Right lobe of liver (tissue), 6 donors: Measurements from ENCODE around the gene TMEM202. TPM values are rescaled to one million over a fixed set of nuclear protein-coding genes. Genes with fewer than 3 reads are reported as not detected.
"Not testable (repeated sequence)": the region's sequence is repeated elsewhere in the genome, so short reads cannot be mapped to it uniquely, and the experiment has no call there.

Experiments used
- ATAC-seq, 4 donors: fragments of 200-7000 bp; cut with Tn5 transposase; one replicate each; pipeline ENCODE4 v1.9.1; 2020; ENCODE audit warnings: mild to moderate bottlenecking in 4 of 4, moderate library complexity in 4 of 4
- DNase-seq, 3 donors: peaks; one replicate each; pipeline ENCODE4 v3.0.0-alpha.2; 2020
- H3K27ac ChIP-seq, 3 donors: fragments of 200-600 bp; one replicate each; pipeline ENCODE4 v1.8.0; 2022
- H3K27me3 ChIP-seq, 2 donors: fragments of 200-600 bp; one replicate each; pipeline ENCODE4 v1.8.0; 2022
- H3K36me3 ChIP-seq, 4 donors: fragments of 200-600 bp; sonication (generic) in 1 of 4; one replicate each; pipeline versions ENCODE4 v1.5.1 to v1.8.0; 2017 to 2022; ENCODE audit warnings: control low read depth in 1 of 4
- H3K4me1 ChIP-seq, 4 donors: fragments of 200-600 bp; sonication (generic) in 1 of 4; one replicate each; pipeline versions ENCODE4 v1.5.1 to v1.8.0; 2017 to 2022; ENCODE audit warnings: control low read depth in 1 of 4
- H3K4me3 ChIP-seq, 3 donors: fragments of 200-600 bp; one replicate each; pipeline ENCODE4 v1.8.0; 2022
- H3K9me3 ChIP-seq, 4 donors: fragments of 200-600 bp; sonication (generic) in 1 of 4; one replicate each; pipeline versions ENCODE4 v1.5.1 to v1.8.0; 2017 to 2022; ENCODE audit warnings: control low read depth in 1 of 4
- POLR2A ChIP-seq: fragments of 450-650 bp; IDR thresholded peaks from one replicate; pipeline ENCODE4 v1.6.1; 2017; ENCODE audit warnings: antibody characterized with exemption, mild to moderate bottlenecking
- WGBS: methylation state at CpG from one replicate; pipeline ENCODE4 v1.1.6; 2018; ENCODE audit warnings: low coverage, low lambda C conversion rate; ENCODE audit not compliant: insufficient coverage; ENCODE audit errors: missing lambda C conversion rate; 5-methylcytosine and 5-hydroxymethylcytosine counted together
- intact Hi-C, 2 donors: fragments of 100-400 bp; cut with DNase I; formaldehyde crosslinking; loops; one replicate each; pipeline versions ENCODE4 v1.11.2 to v1.14.1; 2022
- total RNA-seq, 6 experiments: library from RNA; depleted of rRNA in 2 of 6; stranded (reverse); fragments of >200 nt in 2 of 6; fragmentation: NEBNext Ultra II Directional in 3 of 6; extraction: Animal tissue kit (Norgen Biotek cat#: 25700) in 3 of 6; gene quantifications; one replicate each; pipeline versions ENCODE4 v1.1.0 to v1.2.4, GENCODE V29; 2016 to 2023
- TF ChIP-seq, protein P1 (sequence below), 4 donors: fragments of 200-600 bp in 3 of 4; fragments of 450-650 bp in 1 of 4; IDR thresholded peaks; one replicate each; pipeline versions ENCODE4 v1.5.1 to v1.8.0; 2016 to 2022; ENCODE audit warnings: antibody characterized with exemption in 4 of 4, mild to moderate bottlenecking in 2 of 4
- donor health status: DM: no; HTN: yes; CAD: no.
- donor health status: DM: no; HTN: no; CAD: no.
- donor health status: DM: no; HTN: no; CAD: no.
- donor health status: DM: no; HTN: yes; CAD: no.
- donor health status: DM: no; HTN: yes; CAD: no.

Gene TMEM202
- total RNA-seq, 6 experiments from 2014 or later = not detected

DNA sequence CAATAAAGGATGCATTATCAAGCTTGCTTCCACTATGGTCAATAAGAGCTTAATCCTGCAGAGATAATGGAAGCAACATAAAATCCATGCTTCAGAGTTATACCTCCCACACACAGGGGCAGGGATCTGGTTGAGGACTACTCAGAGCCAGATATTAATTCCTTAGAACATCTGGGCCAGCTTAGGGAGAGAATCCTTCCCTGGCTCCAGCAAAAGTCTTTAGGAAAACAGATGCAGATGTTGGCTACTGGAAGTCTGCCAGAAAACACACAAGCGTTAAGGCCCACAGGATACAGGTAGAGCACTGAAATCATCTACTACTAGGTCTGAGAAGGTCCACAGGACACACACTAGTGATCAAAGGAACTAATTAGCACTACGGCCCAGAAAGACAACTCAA, 25.2 kb downstream of the TMEM202 start:
- DNase-seq (no peak), ATAC-seq (no peak)
- TF ChIP-seq, protein P1, sequence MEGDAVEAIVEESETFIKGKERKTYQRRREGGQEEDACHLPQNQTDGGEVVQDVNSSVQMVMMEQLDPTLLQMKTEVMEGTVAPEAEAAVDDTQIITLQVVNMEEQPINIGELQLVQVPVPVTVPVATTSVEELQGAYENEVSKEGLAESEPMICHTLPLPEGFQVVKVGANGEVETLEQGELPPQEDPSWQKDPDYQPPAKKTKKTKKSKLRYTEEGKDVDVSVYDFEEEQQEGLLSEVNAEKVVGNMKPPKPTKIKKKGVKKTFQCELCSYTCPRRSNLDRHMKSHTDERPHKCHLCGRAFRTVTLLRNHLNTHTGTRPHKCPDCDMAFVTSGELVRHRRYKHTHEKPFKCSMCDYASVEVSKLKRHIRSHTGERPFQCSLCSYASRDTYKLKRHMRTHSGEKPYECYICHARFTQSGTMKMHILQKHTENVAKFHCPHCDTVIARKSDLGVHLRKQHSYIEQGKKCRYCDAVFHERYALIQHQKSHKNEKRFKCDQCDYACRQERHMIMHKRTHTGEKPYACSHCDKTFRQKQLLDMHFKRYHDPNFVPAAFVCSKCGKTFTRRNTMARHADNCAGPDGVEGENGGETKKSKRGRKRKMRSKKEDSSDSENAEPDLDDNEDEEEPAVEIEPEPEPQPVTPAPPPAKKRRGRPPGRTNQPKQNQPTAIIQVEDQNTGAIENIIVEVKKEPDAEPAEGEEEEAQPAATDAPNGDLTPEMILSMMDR (IDR thresholded peaks at IDR 0.05) = no peak
- TF ChIP-seq POLR2A = no peak
- Histone ChIP-seq H3K4me3 (no peak overlapping the region), H3K27ac (no peak overlapping the region), H3K4me1 (no peaks in the 10 kb centered on the region), H3K36me3 (no peaks in the 10 kb centered on the region), H3K27me3 (no peaks in the 10 kb centered on the region), H3K9me3 (peaks cover 0 to 3% (median 0%) of the 10 kb centered on the region in 4 donors)
- intact Hi-C loops = no loop called here
- whole genome bisulfite sequencing = 59% methylated on average over 2 of the region's 2 CpGs

DNA sequence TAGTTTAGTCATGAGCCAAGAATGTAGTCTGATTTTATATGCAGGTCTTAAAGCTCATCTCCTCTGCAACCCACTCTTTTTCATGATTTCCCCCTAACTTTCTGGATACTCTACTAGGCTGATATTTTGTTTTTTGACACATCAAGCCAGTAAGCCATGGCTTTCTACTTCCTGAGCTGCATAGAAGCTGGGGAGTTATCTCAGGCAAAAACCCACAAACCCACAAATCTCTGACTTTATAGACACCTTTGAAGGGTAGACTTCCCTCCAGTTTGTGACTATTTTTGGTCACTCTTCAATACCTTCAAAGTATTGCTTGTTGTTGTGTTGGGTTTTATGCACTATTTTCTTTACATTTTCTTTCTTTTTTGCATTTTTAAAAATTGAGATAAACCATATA, 28.6 kb downstream of the TMEM202 start:
- intact Hi-C loops = no loop called here
- DNase-seq (no peak), ATAC-seq (no peak)
- H3K36me3 ChIP-seq = no peaks in the 10 kb centered on the region
- no peaks in the 10 kb centered on the region for H3K4me1 ChIP-seq
- no peaks in the 10 kb centered on the region for H3K27me3 ChIP-seq
- H3K27ac ChIP-seq = no peak overlapping the region
- no peak for TF ChIP-seq POLR2A
- TF ChIP-seq, protein P1 (IDR thresholded peaks at IDR 0.05) = no peak
- peaks cover 0 to 3% (median 0%) of the 10 kb centered on the region in 4 donors for H3K9me3 ChIP-seq
- no peak overlapping the region for H3K4me3 ChIP-seq

DNA sequence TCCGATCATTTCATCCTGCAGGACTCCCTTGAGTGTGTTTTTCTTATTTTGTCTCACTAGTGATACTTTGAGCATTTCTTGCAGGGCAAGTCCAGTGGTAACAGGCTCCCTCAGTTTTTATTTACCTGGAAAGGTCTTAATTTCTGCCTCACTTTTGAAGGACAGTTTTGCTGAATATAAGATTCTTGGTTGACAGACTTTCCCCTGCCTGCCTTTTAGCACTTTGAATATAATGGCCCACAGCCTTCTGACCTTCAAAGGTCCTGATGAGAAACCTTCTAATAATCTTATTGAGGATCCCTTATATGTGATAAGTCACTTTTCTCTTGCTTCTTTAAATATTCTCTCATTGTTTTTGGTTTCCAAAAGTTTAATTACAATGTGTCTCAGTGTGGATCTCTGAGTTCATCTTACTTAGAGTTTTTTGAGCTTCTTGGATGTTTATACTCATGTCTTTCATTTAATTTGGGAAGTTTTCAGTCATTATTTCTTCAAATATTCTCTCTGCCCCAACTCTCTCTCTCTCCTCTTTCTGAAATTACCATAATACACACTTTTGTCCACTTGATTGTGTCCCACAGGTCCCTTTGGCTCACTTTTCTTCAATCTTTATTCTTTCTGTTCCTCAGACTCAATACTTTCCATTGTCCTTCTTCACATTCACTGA, 39.7 kb downstream of the TMEM202 start:
- no peak for ATAC-seq
- intact Hi-C loops = no loop called here
- Histone ChIP-seq H3K27ac (no peak overlapping the region), H3K9me3 (peaks cover 0 to 12% (median 0%) of the 10 kb centered on the region in 4 donors), H3K4me3 (no peak overlapping the region), H3K4me1 (no peaks in the 10 kb centered on the region), H3K36me3 (no peaks in the 10 kb centered on the region), H3K27me3 (no peaks in the 10 kb centered on the region)
- no peak for DNase-seq
- TF ChIP-seq, protein P1 (IDR thresholded peaks at IDR 0.05) = no peak
- TF ChIP-seq POLR2A = no peak
- 63% methylated on average over 1 of the region's 1 CpG for WGBS

DNA sequence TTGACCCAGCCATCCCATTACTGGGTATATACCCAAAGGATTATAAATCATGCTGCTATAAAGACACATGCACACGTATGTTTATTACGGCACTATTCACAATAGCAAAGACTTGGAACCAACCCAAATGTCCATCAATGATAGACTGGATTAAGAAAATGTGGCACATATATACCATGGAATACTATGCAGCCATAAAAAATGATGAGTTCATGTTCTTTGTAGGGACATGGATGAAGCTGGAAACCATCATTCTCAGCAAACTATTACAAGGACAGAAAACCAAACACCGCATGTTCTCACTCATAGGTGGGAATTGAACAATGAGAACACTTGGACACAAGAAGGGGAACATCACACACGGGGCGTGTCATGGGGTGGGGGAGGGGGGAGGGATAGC, 44.7 kb downstream of the TMEM202 start:
- H3K4me3 ChIP-seq, H3K4me1 ChIP-seq, H3K27ac ChIP-seq, ATAC-seq, H3K9me3 ChIP-seq, H3K27me3 ChIP-seq, H3K36me3 ChIP-seq, DNase-seq, intact Hi-C loops: not testable (repeated sequence)
- WGBS = 90% methylated on average over 4 of the region's 5 CpGs

DNA sequence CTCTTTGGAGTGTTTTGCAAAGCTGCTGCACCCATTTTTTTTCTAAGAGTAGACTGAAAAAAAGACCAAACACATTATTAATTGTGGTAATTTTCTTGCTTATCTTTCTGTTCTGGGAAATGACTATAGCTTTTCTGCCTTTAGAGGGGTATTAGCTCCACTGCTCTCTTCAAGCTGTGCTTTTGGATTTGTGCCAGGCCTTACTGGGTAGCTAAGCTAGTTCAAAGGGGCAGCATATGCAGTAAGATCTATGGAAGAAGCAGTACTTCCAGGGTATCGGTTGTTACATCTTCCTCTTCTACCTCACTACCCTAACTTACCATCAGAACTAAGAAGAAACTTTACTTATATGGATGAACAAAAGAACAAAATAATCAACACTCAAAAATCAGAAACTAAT, 47.3 kb downstream of the TMEM202 start:
- no peaks in the 10 kb centered on the region for H3K4me1 ChIP-seq
- DNase-seq = no peak
- no peak for ATAC-seq
- no peak overlapping the region for H3K27ac ChIP-seq
- H3K9me3 ChIP-seq = no peaks in the 10 kb centered on the region
- no peaks in the 10 kb centered on the region for H3K27me3 ChIP-seq
- intact Hi-C loops = no loop called here
- 60% methylated on average over 1 of the region's 1 CpG for WGBS
- no peak overlapping the region for H3K4me3 ChIP-seq
- TF ChIP-seq, protein P1 (IDR thresholded peaks at IDR 0.05) = no peak
- no peak for TF ChIP-seq POLR2A
- no peaks in the 10 kb centered on the region for H3K36me3 ChIP-seq
